Ectodermal cell (in vitro differentiated cells): Measurements from ENCODE around the gene SDHD.
"Not testable (repeated sequence)": the region's sequence is repeated elsewhere in the genome, so short reads cannot be mapped to it uniquely, and the experiment has no call there.

Experiments used
- H3K27ac ChIP-seq: 2 replicates; pipeline ENCODE4 v1.7.0; 2013; ENCODE audit warnings: mild to moderate bottlenecking, low read depth, low read length; ENCODE audit not compliant: insufficient read depth, poor library complexity, severe bottlenecking
- H3K27me3 ChIP-seq: 2 replicates; pipeline ENCODE4 v1.7.0; 2013; ENCODE audit warnings: mild to moderate bottlenecking, low read length; ENCODE audit not compliant: insufficient read depth, control insufficient read depth, poor library complexity, severe bottlenecking
- H3K36me3 ChIP-seq: one replicate; pipeline ENCODE4 v1.7.0; 2013; ENCODE audit warnings: low read length; ENCODE audit not compliant: control insufficient read depth, insufficient read depth
- H3K4me1 ChIP-seq: one replicate; pipeline ENCODE4 v1.7.0; 2013; ENCODE audit warnings: low read length; ENCODE audit not compliant: control insufficient read depth, insufficient read depth
- H3K4me3 ChIP-seq: 2 replicates; pipeline ENCODE4 v1.7.0; 2013; ENCODE audit warnings: low read depth, low read length, control low read depth; ENCODE audit not compliant: insufficient read depth
- H3K9me3 ChIP-seq: 2 replicates; pipeline ENCODE4 v1.7.0; 2013; ENCODE audit warnings: mild to moderate bottlenecking, low read length, moderate library complexity; ENCODE audit not compliant: control insufficient read depth
- WGBS, 2 experiments: methylation state at CpG; one replicate each; pipeline ENCODE4 v1.1.7; 2013; ENCODE audit warnings: missing lambda C conversion rate in 2 of 2; 5-methylcytosine and 5-hydroxymethylcytosine counted together

Gene SDHD

GRCh38 chr11:112057170-112057569 lies 29.5 kb upstream of the SDHD start:
- Histone ChIP-seq H3K4me1 (no peaks in the 10 kb centered on the region), H3K27ac (no peak overlapping the region), H3K9me3 (no peaks in the 10 kb centered on the region), H3K36me3 (peaks cover 37% of the 10 kb centered on the region), H3K4me3 (no peak overlapping the region), H3K27me3 (no peaks in the 10 kb centered on the region)
- 86% methylated on average over 4 of the region's 4 CpGs for WGBS, 2 experiments

GRCh38 chr11:112058103-112058502 lies 28.6 kb upstream of the SDHD start:
- Histone ChIP-seq H3K36me3 (peaks cover 38% of the 10 kb centered on the region), H3K4me3 (no peak overlapping the region), H3K27me3 (no peaks in the 10 kb centered on the region), H3K4me1 (no peaks in the 10 kb centered on the region), H3K9me3 (no peaks in the 10 kb centered on the region), H3K27ac (no peak overlapping the region)
- 97 to 100% methylated on average over 1 of the region's 1 CpG for WGBS, 2 experiments

GRCh38 chr11:112062923-112063322 lies 23.8 kb upstream of the SDHD start:
- 92 to 93% methylated on average over 1 of the region's 1 CpG for WGBS, 2 experiments
- Histone ChIP-seq H3K27me3 (no peaks in the 10 kb centered on the region), H3K9me3 (no peaks in the 10 kb centered on the region), H3K4me1 (no peaks in the 10 kb centered on the region), H3K36me3 (peaks cover 22% of the 10 kb centered on the region), H3K4me3 (no peak overlapping the region), H3K27ac (no peak overlapping the region)

- H3K4me3 ChIP-seq, result peak within 1 kb of the TSS; percentile 93
- no peaks in the 10 kb centered on the region for H3K27me3 ChIP-seq
- H3K9me3 ChIP-seq, result no peaks in the 10 kb centered on the region
- H3K27ac ChIP-seq, result peak within 1 kb of the TSS; percentile 97
- H3K36me3 ChIP-seq, result peaks cover 19% of the 10 kb centered on the region
- 1% methylated on average over 39 to 43 of the region's 43 CpGs for WGBS, 2 experiments
- H3K4me1 ChIP-seq, result peaks cover 3% of the 10 kb centered on the region
Measured at GRCh38 chr11:112073941-112074811, 12.5 kb upstream of the SDHD start, which contains the start of the genes NKAPD1 and PIH1D2. TSS of gene NKAPD1 (plus strand) at chr11:112074299. CDS start at chr11:112075575, 1,276 bp downstream. TSS of gene PIH1D2 (minus strand) at chr11:112074017. CDS start at chr11:112073174, 843 bp downstream.

- Histone ChIP-seq H3K4me1 (peaks cover 8% of the 10 kb centered on the region), H3K4me3 (no peak overlapping the region), H3K27ac (no peak overlapping the region), H3K36me3 (peaks cover 37% of the 10 kb centered on the region), H3K9me3 (no peaks in the 10 kb centered on the region), H3K27me3 (no peaks in the 10 kb centered on the region)
- 93 to 96% methylated on average over 4 of the region's 4 CpGs for WGBS, 2 experiments
Measured at GRCh38 chr11:112082729-112083128, 3.9 kb upstream of the SDHD start.

- Histone ChIP-seq H3K27me3 (no peaks in the 10 kb centered on the region), H3K4me3 (peak overlapping the region; percentile 99), H3K9me3 (no peaks in the 10 kb centered on the region), H3K36me3 (peaks cover 25% of the 10 kb centered on the region), H3K4me1 (peaks cover 9% of the 10 kb centered on the region), H3K27ac (peak overlapping the region; percentile 19)
- WGBS, 2 experiments, result 5% methylated on average over 19 of the region's 19 CpGs
Measured at GRCh38 chr11:112085822-112086421, 751 bp upstream of the SDHD start.

GRCh38 chr11:112087212-112087611 lies 539 bp downstream of the SDHD start:
- 22 to 23% methylated on average over 10 of the region's 10 CpGs for WGBS, 2 experiments
- Histone ChIP-seq H3K4me3 (peak overlapping the region; percentile 99), H3K4me1 (peaks cover 9% of the 10 kb centered on the region), H3K27ac (peak overlapping the region; percentile 19), H3K36me3 (peaks cover 29% of the 10 kb centered on the region), H3K9me3 (no peaks in the 10 kb centered on the region), H3K27me3 (no peaks in the 10 kb centered on the region)

- peaks cover 23% of the 10 kb centered on the region for H3K36me3 ChIP-seq
- 92% methylated on average over 1 of the region's 2 CpGs; no CpG with 5 or more reads in 1 of the 2 experiments for WGBS, 2 experiments
Measured at GRCh38 chr11:112095302-112095701, 8.6 kb downstream of the SDHD start.

GRCh38 chr11:112096194-112096593 lies 9.5 kb downstream of the SDHD start:
- H3K4me1 ChIP-seq, result no peaks in the 10 kb centered on the region
- H3K9me3 ChIP-seq, result no peaks in the 10 kb centered on the region
- H3K27ac ChIP-seq, result no peak overlapping the region
- H3K27me3 ChIP-seq, result no peaks in the 10 kb centered on the region
- peaks cover 21% of the 10 kb centered on the region for H3K36me3 ChIP-seq
- no peak overlapping the region for H3K4me3 ChIP-seq

More at GRCh38 chr11:112095302-112095701, 8.6 kb downstream of the SDHD start:
- not testable (repeated sequence) for H3K9me3 ChIP-seq, H3K27ac ChIP-seq, H3K27me3 ChIP-seq, H3K4me3 ChIP-seq, H3K4me1 ChIP-seq

GRCh38 chr11:112097734-112098528 lies 11.3 kb downstream of the SDHD start:
- Histone ChIP-seq H3K27me3 (no peaks in the 10 kb centered on the region), H3K36me3 (peaks cover 13% of the 10 kb centered on the region), H3K9me3 (no peaks in the 10 kb centered on the region), H3K27ac (no peak overlapping the region), H3K4me1 (no peaks in the 10 kb centered on the region), H3K4me3 (no peak overlapping the region)
- 91 to 95% methylated on average over 11 of the region's 11 CpGs for whole genome bisulfite sequencing, 2 experiments
